Smooth muscle cell (in vitro differentiated cells): ENCODE results near the gene BBS12. TPM values are rescaled to one million over a fixed set of nuclear protein-coding genes. Genes with fewer than 3 reads are reported as not detected.

Experiments
- DNase-seq: peaks from one replicate; lab custom pipeline; 2025; ENCODE audit not compliant: unreplicated experiment; lab: John Stamatoyannopoulos, UW
- H2AFZ ChIP-seq: fragments of 200-600 bp; sonication (generic); 2 replicates; pipeline ENCODE4 v1.6.0; 2016; ENCODE audit warnings: antibody characterized with exemption, low read depth, mild to moderate bottlenecking
- H3F3A ChIP-seq: fragments of 200-600 bp; sonication (generic); 2 replicates; pipeline ENCODE4 v1.6.0; 2017; ENCODE audit warnings: antibody characterized with exemption, low read depth
- H3K27ac ChIP-seq: fragments of 200-600 bp; sonication (generic); 2 replicates; pipeline ENCODE4 v1.5.1; 2016; ENCODE audit warnings: low read depth, mild to moderate bottlenecking
- H3K27me3 ChIP-seq: fragments of 200-600 bp; sonication (generic); 2 replicates; pipeline ENCODE4 v1.6.1; 2016; ENCODE audit warnings: low read depth, mild to moderate bottlenecking
- H3K36me3 ChIP-seq: fragments of 200-600 bp; sonication (generic); 2 replicates; pipeline ENCODE4 v1.5.1; 2016; ENCODE audit warnings: low read depth
- H3K4me1 ChIP-seq: fragments of 200-600 bp; sonication (generic); 2 replicates; pipeline ENCODE4 v1.5.1; 2016; ENCODE audit warnings: low read depth
- H3K4me2 ChIP-seq: fragments of 200-600 bp; sonication (generic); 2 replicates; pipeline ENCODE4 v1.6.0; 2016; ENCODE audit warnings: mild to moderate bottlenecking
- H3K4me3 ChIP-seq: fragments of 200-600 bp; sonication (generic); 2 replicates; pipeline ENCODE4 v1.5.1; 2016; ENCODE audit warnings: mild to moderate bottlenecking
- H3K79me2 ChIP-seq: fragments of 200-600 bp; sonication (generic); 2 replicates; pipeline ENCODE4 v1.6.0; 2016; ENCODE audit warnings: low read depth, mild to moderate bottlenecking
- H3K9ac ChIP-seq: fragments of 200-600 bp; sonication (generic); 2 replicates; pipeline ENCODE4 v1.6.0; 2016; ENCODE audit warnings: low read depth
- H3K9me3 ChIP-seq: fragments of 200-600 bp; sonication (generic); replicated peaks from 2 replicates; pipeline ENCODE4 v1.5.1; 2016; ENCODE audit warnings: low read depth
- H4K20me1 ChIP-seq: fragments of 200-600 bp; sonication (generic); 2 replicates; pipeline ENCODE4 v1.6.0; 2016; ENCODE audit warnings: low read depth
- CTCF ChIP-seq: fragments of 200-600 bp; sonication (generic); IDR thresholded peaks from 2 replicates; pipeline ENCODE4 v1.5.1; 2017; ENCODE audit warnings: borderline replicate concordance, mild to moderate bottlenecking, antibody characterized with exemption; ENCODE audit not compliant: insufficient read depth, poor library complexity, severe bottlenecking
- WGBS: methylation state at CpG from one replicate; pipeline ENCODE4 v1.1.7; 2016; ENCODE audit warnings: low lambda C conversion rate; 5-methylcytosine and 5-hydroxymethylcytosine counted together
- polyA plus RNA-seq: library from polyadenylated mRNA; unstranded; fragments of >200 nt; fragmentation: Nextera tagmentation; extraction: Ambion mirVana; gene quantifications from 2 replicates; pipeline ENCODE4 v1.2.1, GENCODE V29; 2016
- total RNA-seq: library from RNA; depleted of rRNA; stranded (reverse); fragments of >200 nt; gene quantifications from 2 replicates; pipeline ENCODE4 v1.2.3, GENCODE V29; 2014

Gene BBS12
- total and polyA plus RNA-seq, 2 experiments from 2014 or later, result 3.6 to 3.7 TPM

- H3K36me3 ChIP-seq, result no peaks in the 10 kb centered on the region
- 22% methylated on average over 5 of the region's 5 CpGs for WGBS
- no peak overlapping the region for H3K4me3 ChIP-seq
- peaks cover 5% of the 10 kb centered on the region for H3F3A ChIP-seq
- peak overlapping the region; percentile 77 for H3K4me2 ChIP-seq
- no peak for DNase-seq
- H3K4me1 ChIP-seq, result peaks cover 29% of the 10 kb centered on the region
- no peaks in the 10 kb centered on the region for H4K20me1 ChIP-seq
- peak overlapping the region; percentile 92 for H3K9ac ChIP-seq
- no peaks in the 10 kb centered on the region for H3K79me2 ChIP-seq
- H3K27me3 ChIP-seq, result no peaks in the 10 kb centered on the region
- no peak for TF ChIP-seq CTCF
- H2AFZ ChIP-seq, result peak overlapping the region; percentile 52
- H3K9me3 ChIP-seq, result no peaks in the 10 kb centered on the region
- H3K27ac ChIP-seq, result peak overlapping the region; percentile 99
These were observed 31.7 kb downstream of the BBS12 start for GRCh38 chr4:122764071-122764820.

GRCh38 chr4:122764821-122765215 lies 32.3 kb downstream of the BBS12 start:
- H3K79me2 ChIP-seq, result no peaks in the 10 kb centered on the region
- H3K9me3 ChIP-seq, result no peaks in the 10 kb centered on the region
- H3K4me2 ChIP-seq, result peak overlapping the region; percentile 77
- DNase-seq, result no peak
- TF ChIP-seq CTCF, result no peak
- peaks cover 29% of the 10 kb centered on the region for H3K4me1 ChIP-seq
- H2AFZ ChIP-seq, result no peak overlapping the region
- 24% methylated on average over 1 of the region's 1 CpG for WGBS
- H3K27me3 ChIP-seq, result no peaks in the 10 kb centered on the region
- H3K36me3 ChIP-seq, result no peaks in the 10 kb centered on the region
- peak overlapping the region; percentile 92 for H3K9ac ChIP-seq
- H4K20me1 ChIP-seq, result no peaks in the 10 kb centered on the region
- H3F3A ChIP-seq, result peaks cover 5% of the 10 kb centered on the region
- no peak overlapping the region for H3K4me3 ChIP-seq
- H3K27ac ChIP-seq, result peak overlapping the region; percentile 99

- peak overlapping the region; percentile 92 for H3K9ac ChIP-seq
- TF ChIP-seq CTCF, result no peak
- H3K36me3 ChIP-seq, result no peaks in the 10 kb centered on the region
- H4K20me1 ChIP-seq, result no peaks in the 10 kb centered on the region
- peaks cover 29% of the 10 kb centered on the region for H3K4me1 ChIP-seq
- H3K4me3 ChIP-seq, result no peak overlapping the region
- WGBS, result 41% methylated on average over 7 of the region's 7 CpGs
- DNase-seq, result no peak
- H3K27me3 ChIP-seq, result no peaks in the 10 kb centered on the region
- peak overlapping the region; percentile 77 for H3K4me2 ChIP-seq
- no peaks in the 10 kb centered on the region for H3K79me2 ChIP-seq
- no peak overlapping the region for H2AFZ ChIP-seq
- peaks cover 5% of the 10 kb centered on the region for H3F3A ChIP-seq
- H3K9me3 ChIP-seq, result no peaks in the 10 kb centered on the region
- H3K27ac ChIP-seq, result peak overlapping the region; percentile 99
These were observed 33.3 kb downstream of the BBS12 start for GRCh38 chr4:122765692-122766352.
